Astrocyte of the spinal cord (primary cell): ENCODE measurements around the gene USP49.

Experiments
- DNase-seq: peaks from one replicate; pipeline ENCODE4 v3.0.0; 2011; ENCODE audit warnings: low read depth, low spot score
- H3K4me3 ChIP-seq: 2 replicates; pipeline ENCODE4 v1.5.1; 2011; ENCODE audit warnings: low read depth, mild to moderate bottlenecking, low read length, moderate library complexity
- in situ Hi-C: cut with HindIII; loops from 2 replicates; pipeline ENCODE4 v1.10.0; 2017; ENCODE audit warnings: low sequenced_read_pairs
- TF ChIP-seq, protein P1 (sequence below): IDR thresholded peaks from 2 replicates; pipeline ENCODE4 v1.5.1; 2012; ENCODE audit warnings: low read depth, mild to moderate bottlenecking, low read length, inconsistent platforms

The USP49 gene

DNA sequence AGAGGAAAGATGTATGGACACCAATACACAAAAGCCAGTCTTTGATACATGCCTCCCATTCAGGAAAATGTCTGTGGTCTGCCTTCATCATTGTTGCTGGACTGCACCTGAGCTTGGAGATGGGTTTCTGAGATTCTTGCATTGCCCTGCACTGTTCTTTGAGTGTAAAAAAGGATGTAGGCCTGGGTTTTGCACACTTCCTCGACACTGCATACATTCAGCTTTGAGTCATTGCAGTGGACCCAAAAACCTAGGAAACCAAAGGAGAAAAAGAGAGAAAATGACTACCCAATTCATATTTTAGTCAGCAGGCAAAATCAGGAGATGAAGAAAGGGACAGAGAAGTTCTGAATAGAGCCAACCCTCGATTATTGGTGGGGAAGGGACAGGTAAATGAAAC lies 98.7 kb downstream of the USP49 start:
- no peak for DNase-seq
- in situ Hi-C loops, result no loop called here
- TF ChIP-seq, protein P1, sequence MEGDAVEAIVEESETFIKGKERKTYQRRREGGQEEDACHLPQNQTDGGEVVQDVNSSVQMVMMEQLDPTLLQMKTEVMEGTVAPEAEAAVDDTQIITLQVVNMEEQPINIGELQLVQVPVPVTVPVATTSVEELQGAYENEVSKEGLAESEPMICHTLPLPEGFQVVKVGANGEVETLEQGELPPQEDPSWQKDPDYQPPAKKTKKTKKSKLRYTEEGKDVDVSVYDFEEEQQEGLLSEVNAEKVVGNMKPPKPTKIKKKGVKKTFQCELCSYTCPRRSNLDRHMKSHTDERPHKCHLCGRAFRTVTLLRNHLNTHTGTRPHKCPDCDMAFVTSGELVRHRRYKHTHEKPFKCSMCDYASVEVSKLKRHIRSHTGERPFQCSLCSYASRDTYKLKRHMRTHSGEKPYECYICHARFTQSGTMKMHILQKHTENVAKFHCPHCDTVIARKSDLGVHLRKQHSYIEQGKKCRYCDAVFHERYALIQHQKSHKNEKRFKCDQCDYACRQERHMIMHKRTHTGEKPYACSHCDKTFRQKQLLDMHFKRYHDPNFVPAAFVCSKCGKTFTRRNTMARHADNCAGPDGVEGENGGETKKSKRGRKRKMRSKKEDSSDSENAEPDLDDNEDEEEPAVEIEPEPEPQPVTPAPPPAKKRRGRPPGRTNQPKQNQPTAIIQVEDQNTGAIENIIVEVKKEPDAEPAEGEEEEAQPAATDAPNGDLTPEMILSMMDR, result no peak
- no peak overlapping the region for H3K4me3 ChIP-seq

DNA sequence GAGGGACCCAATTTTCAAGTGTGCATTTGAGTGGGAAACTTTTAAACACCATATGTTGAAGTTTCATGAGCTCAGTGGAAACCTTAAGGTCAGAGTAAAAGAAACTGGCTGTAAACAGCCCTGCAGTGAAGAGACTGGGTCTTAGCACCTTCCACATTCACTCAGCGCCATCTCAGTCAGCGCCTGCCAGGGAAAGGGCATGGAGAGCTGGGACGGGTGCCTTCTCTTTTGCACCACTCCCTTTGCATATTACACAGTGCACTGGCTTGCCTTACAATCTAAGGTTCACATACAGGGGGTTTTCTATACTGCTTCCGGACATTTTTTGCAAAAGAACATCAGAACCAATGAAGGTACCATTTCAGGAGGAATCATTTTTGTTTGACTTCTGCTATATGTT lies 103.2 kb downstream of the USP49 start:
- in situ Hi-C loops, result no loop called here
- TF ChIP-seq, protein P1, result no peak
- no peak for DNase-seq
- no peak overlapping the region for H3K4me3 ChIP-seq

DNA sequence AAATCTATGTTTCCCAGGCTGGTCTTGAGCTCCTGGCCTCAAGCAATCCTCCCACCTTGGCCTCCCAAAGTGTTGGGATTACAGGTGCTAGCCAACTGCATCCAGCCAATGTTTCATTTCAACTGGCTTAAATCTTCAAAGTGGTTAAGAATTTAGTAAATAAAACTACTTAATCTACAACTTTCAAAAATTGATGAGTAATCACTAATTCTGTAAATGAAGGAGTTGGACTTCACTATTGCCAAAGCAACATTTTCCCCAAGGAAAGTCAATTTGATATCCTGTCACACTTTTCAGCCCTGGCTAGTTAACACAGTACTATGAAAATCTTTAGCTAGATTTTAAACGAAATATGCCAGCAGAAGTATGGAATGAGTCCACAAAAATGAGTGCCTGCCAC lies 103.9 kb downstream of the USP49 start:
- in situ Hi-C loops, result no loop called here
- no peak overlapping the region for H3K4me3 ChIP-seq
- DNase-seq, result no peak
- TF ChIP-seq, protein P1, result no peak

DNA sequence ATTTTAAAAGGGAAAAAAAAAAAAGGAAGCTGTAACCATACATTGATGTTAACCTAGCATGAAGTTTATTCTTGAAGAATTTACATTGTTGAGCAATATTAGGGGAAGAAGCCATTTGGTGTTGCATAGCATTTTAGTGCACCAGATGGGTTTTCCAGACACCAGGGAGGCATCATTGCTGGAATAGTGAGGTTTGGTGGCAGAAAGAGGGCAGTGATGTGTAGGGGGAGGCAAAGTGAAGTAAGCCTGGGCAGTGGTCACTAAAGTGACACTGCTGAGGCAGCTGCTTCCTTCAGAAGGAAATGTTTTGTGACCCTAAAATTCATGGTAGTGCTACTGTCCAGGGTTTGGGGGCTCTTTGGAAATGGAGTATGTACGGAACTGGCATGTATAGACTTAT lies 105.1 kb downstream of the USP49 start:
- TF ChIP-seq, protein P1, result no peak

DNA sequence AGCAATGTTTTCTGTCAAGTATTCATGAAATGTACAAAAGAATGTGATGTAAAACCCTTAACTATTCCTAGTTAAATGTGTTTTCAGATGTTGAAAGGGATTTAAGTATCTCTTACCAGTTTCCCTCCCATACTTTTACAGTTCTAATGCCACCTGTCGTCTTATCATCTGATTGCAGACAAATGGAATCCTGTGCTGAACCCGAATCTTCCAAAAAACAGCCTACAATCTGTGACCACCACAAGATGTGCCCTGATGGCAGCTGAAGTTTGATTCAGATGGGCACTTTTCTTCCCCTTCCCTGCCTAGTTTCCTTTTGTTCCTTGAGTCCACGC lies 105.8 kb downstream of the USP49 start:
- TF ChIP-seq, protein P1, result no peak
- in situ Hi-C loops, result no loop called here
- no peak overlapping the region for H3K4me3 ChIP-seq
- no peak for DNase-seq

More for the DNA sequence above, 105.1 kb downstream of the USP49 start:
- in situ Hi-C loops, result no loop called here
- DNase-seq, result no peak
- no peak overlapping the region for H3K4me3 ChIP-seq

DNA sequence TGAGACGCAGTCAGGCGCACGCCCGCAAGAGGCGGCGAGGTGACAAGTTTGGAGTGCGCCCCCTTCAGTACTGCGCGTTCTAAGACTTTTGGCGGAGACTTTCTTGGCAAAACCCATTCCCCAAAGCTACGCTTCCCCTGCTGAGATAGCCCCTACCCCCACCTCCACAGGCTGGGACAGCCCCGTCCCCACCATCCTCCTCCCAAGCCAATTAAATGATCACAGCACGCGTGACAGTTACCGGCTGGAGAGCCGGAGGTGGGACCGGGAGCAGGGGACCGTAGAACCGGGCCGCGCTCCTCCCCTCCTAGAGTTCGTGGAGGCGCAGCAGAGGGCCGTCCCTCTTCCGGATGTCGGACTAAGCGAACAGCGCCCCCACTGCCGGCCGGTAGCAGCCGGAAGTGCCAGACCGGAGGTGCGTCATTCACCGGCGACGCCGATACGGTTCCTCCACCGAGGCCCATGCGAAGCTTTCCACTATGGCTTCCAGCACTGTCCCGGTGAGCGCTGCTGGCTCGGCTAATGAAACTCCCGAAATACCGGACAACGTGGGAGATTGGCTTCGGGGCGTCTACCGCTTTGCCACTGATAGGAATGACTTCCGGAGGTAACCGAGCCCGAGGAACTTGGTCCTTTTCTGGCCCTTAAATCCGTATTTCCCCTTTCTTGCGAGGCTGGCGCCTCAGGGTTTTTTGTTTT lies 107.8 kb downstream of the USP49 start, which contains the start of gene TOMM6:
Gene TOMM6 (plus strand): TSS at position 476 of the 699 bp plus-strand sequence. CDS start 4 bp downstream, at position 480.
- TF ChIP-seq, protein P1, result peak; percentile 89
- peak; percentile 96 for DNase-seq
- peak within 1 kb of the TSS; percentile 97 for H3K4me3 ChIP-seq
- in situ Hi-C loops, result no loop called here
